ENCODE measurements around the gene RABGAP1L.
"Not testable (repeated sequence)": the region's sequence is repeated elsewhere in the genome, so short reads cannot be mapped to it uniquely, and the experiment has no call there.

- TF ChIP-seq CTCF (conservative IDR thresholded peaks at IDR 0.05); ZFX (IDR thresholded peaks at IDR 0.05): not testable (repeated sequence)
Observed at GRCh38 chr1:174256386-174256785, 97.1 kb downstream of the RABGAP1L start.

Measured in C4-2B (cell line).